IMR-90 (cell line): Measurements from ENCODE around the gene HSPA1A. TPM values are rescaled to one million over a fixed set of nuclear protein-coding genes. Genes with fewer than 3 reads are reported as not detected.

Experiments
- ATAC-seq: fragments of 200-7000 bp; cut with Tn5 transposase; 2 replicates; pipeline ENCODE4 v1.9.1; 2020; ENCODE audit warnings: low read depth, mild to moderate bottlenecking, moderate library complexity
- BruUV-seq: library from RNA; stranded (reverse); fragments of 400-500 nt; replicated peaks from 2 replicates; lab custom pipeline; 2021; lab: Mats Ljungman, UMichigan
- CTCF ChIA-PET: fragments of 300-600 bp; formaldehyde crosslinking; extraction: SDS; loops from one replicate; lab custom pipeline; 2021; ENCODE audit warnings: antibody characterized with exemption; lab: Yijun Ruan, JAX
- POLR2A ChIA-PET: fragments of 300-600 bp; sonication (Branson Sonifier 250); formaldehyde crosslinking; loops from one replicate; lab custom pipeline; 2022; ENCODE audit warnings: antibody characterized with exemption; ENCODE audit not compliant: unreplicated experiment; lab: Charles Lee
- DNase-seq: peaks from one replicate; pipeline ENCODE4 v3.0.0; 2013
- H2AFZ ChIP-seq: replicated peaks from 2 replicates; pipeline ENCODE3; 2013; ENCODE audit warnings: low read length, mild to moderate bottlenecking; ENCODE audit not compliant: poor library complexity
- H2AK5ac ChIP-seq: 2 replicates; pipeline ENCODE4 v1.6.1; 2013; ENCODE audit warnings: low read depth, low read length, inconsistent platforms
- H2AK9ac ChIP-seq: replicated peaks from 2 replicates; pipeline ENCODE3; 2013; ENCODE audit warnings: mild to moderate bottlenecking, low read depth, low read length, moderate library complexity; ENCODE audit not compliant: poor library complexity
- H2BK120ac ChIP-seq: 2 replicates; pipeline ENCODE4 v1.6.1; 2013; ENCODE audit warnings: low read depth, low read length, inconsistent platforms
- H2BK15ac ChIP-seq: 3 replicates; pipeline ENCODE4 v1.6.1; 2013; ENCODE audit warnings: low read depth, low read length, inconsistent platforms
- H2BK20ac ChIP-seq: 2 replicates; pipeline ENCODE4 v1.6.1; 2013; ENCODE audit warnings: low read depth, mild to moderate bottlenecking, inconsistent platforms, low read length, moderate library complexity
- H2BK5ac ChIP-seq: 2 replicates; pipeline ENCODE4 v1.6.1; 2013; ENCODE audit warnings: mild to moderate bottlenecking, low read depth, low read length, inconsistent platforms; ENCODE audit not compliant: poor library complexity, severe bottlenecking
- H3K14ac ChIP-seq: replicated peaks from 2 replicates; pipeline ENCODE4 v1.6.1; 2013; ENCODE audit warnings: low read depth, low read length, inconsistent platforms
- H3K18ac ChIP-seq: 2 replicates; pipeline ENCODE4 v1.6.1; 2013; ENCODE audit warnings: low read depth, low read length, control low read depth
- H3K23ac ChIP-seq: 2 replicates; pipeline ENCODE4 v1.6.1; 2013; ENCODE audit warnings: low read depth, low read length, inconsistent platforms
- H3K27ac ChIP-seq: 2 replicates; pipeline ENCODE4 v1.5.1; 2013; ENCODE audit warnings: mild to moderate bottlenecking, control low read depth, low read length; ENCODE audit not compliant: insufficient read depth
- H3K27me3 ChIP-seq: 2 replicates; pipeline ENCODE4 v1.6.1; 2013; ENCODE audit warnings: low read length; ENCODE audit not compliant: control insufficient read depth, insufficient read depth
- H3K36me3 ChIP-seq: 2 replicates; pipeline ENCODE4 v1.6.1; 2013; ENCODE audit warnings: low read length, mixed read lengths; ENCODE audit not compliant: control insufficient read depth, insufficient read depth
- H3K4ac ChIP-seq: 2 replicates; pipeline ENCODE4 v1.6.1; 2013; ENCODE audit warnings: low read depth, low read length, inconsistent platforms
- H3K4me1 ChIP-seq: 2 replicates; pipeline ENCODE4 v1.6.1; 2013; ENCODE audit warnings: low read length, mixed read lengths; ENCODE audit not compliant: control insufficient read depth, insufficient read depth
- H3K4me2 ChIP-seq: 2 replicates; pipeline ENCODE4 v1.6.1; 2013; ENCODE audit warnings: low read depth, mild to moderate bottlenecking, control low read depth, low read length, moderate library complexity
- H3K4me3 ChIP-seq: 2 replicates; pipeline ENCODE4 v1.5.1; 2013; ENCODE audit warnings: low read depth, mild to moderate bottlenecking, control low read depth, low read length, moderate library complexity; ENCODE audit not compliant: insufficient read depth
- H3K56ac ChIP-seq: 2 replicates; pipeline ENCODE4 v1.6.1; 2013; ENCODE audit warnings: low read length, inconsistent platforms; ENCODE audit not compliant: insufficient read depth; ENCODE audit errors: extremely low read depth
- H3K79me1 ChIP-seq, 2 experiments: 2 replicates each; pipeline ENCODE4 v1.6.1; 2013; ENCODE audit warnings: low read length in 2 of 2, inconsistent platforms in 1 of 2, low read depth in 1 of 2
- H3K9ac ChIP-seq: 2 replicates; pipeline ENCODE4 v1.6.1; 2013; ENCODE audit warnings: low read depth, low read length, control low read depth
- H3K9me1 ChIP-seq: 2 replicates; pipeline ENCODE4 v1.6.1; 2013; ENCODE audit warnings: low read length, inconsistent platforms; ENCODE audit not compliant: insufficient read depth
- H3K9me3 ChIP-seq: 2 replicates; pipeline ENCODE4 v1.6.1; 2013; ENCODE audit warnings: low read length; ENCODE audit not compliant: control insufficient read depth, insufficient read depth
- H4K20me1 ChIP-seq: 2 replicates; pipeline ENCODE4 v1.6.1; 2013; ENCODE audit warnings: low read length, inconsistent platforms; ENCODE audit not compliant: insufficient read depth
- H4K5ac ChIP-seq: 2 replicates; pipeline ENCODE4 v1.6.1; 2013; ENCODE audit warnings: mild to moderate bottlenecking, low read depth, low read length, control low read depth
- H4K8ac ChIP-seq, 2 experiments: 2 replicates each; pipeline ENCODE4 v1.6.1; 2013; ENCODE audit warnings: low read depth in 2 of 2, low read length in 2 of 2, control low read depth in 1 of 2, inconsistent platforms in 1 of 2
- H4K91ac ChIP-seq: 2 replicates; pipeline ENCODE4 v1.6.1; 2013; ENCODE audit warnings: low read depth, low read length, inconsistent platforms; ENCODE audit not compliant: insufficient read depth
- CEBPB ChIP-seq: IDR thresholded peaks from 2 replicates; pipeline ENCODE4 v1.6.1; 2012; ENCODE audit warnings: low read depth, low read length, improper control_type of control experiment
- CTCF ChIP-seq: conservative IDR thresholded peaks from 2 replicates; pipeline ENCODE4 v1.5.1; 2012; ENCODE audit warnings: mild to moderate bottlenecking, low read depth, low read length, improper control_type of control experiment
- MAFK ChIP-seq: IDR thresholded peaks from 2 replicates; pipeline ENCODE4 v1.6.1; 2012; ENCODE audit warnings: low read depth, low read length, improper control_type of control experiment
- MXI1 ChIP-seq: IDR thresholded peaks from 2 replicates; pipeline ENCODE4 v1.6.1; 2012; ENCODE audit warnings: low read depth, mild to moderate bottlenecking, low read length, moderate library complexity, borderline replicate concordance
- NFE2L2 ChIP-seq: fragments of 150-350 bp; IDR thresholded peaks from 2 replicates; pipeline ENCODE4 v1.6.1; 2016; ENCODE audit warnings: low read depth, mild to moderate bottlenecking, low read length
- RAD21 ChIP-seq: IDR thresholded peaks from 2 replicates; pipeline ENCODE4 v1.6.1; 2012; ENCODE audit warnings: low read length, improper control_type of control experiment
- RCOR1 ChIP-seq: IDR thresholded peaks from 2 replicates; pipeline ENCODE4 v1.6.1; 2012; ENCODE audit warnings: mild to moderate bottlenecking, low read length, improper control_type of control experiment; ENCODE audit not compliant: insufficient replicate concordance
- WGBS, 2 experiments: methylation state at CpG; one replicate each; pipeline versions ENCODE4 v1.1.5 to v1.1.7; 2013; ENCODE audit warnings: missing lambda C conversion rate in 2 of 2; ENCODE audit not compliant: insufficient read length in 1 of 2; ENCODE audit errors: extremely low coverage in 2 of 2; 5-methylcytosine and 5-hydroxymethylcytosine counted together
- dilution Hi-C: fragments of 300-500 bp; cut with HindIII; formaldehyde crosslinking; loops from one replicate; pipeline ENCODE4 v1.14.3; 2018; ENCODE audit warnings: low sequenced_read_pairs; ENCODE audit not compliant: unreplicated experiment
- in situ Hi-C: fragments of 300-500 bp; cut with MboI; formaldehyde crosslinking; loops from 3 replicates; pipeline ENCODE4 v1.14.3; 2019; ENCODE audit warnings: low sequenced_read_pairs, inconsistent platforms, mixed read lengths
- intact Hi-C: fragments of 100-400 bp; cut with micrococcal nuclease; formaldehyde crosslinking; loops from 2 replicates; pipeline ENCODE4 v1.10.0; 2022
- polyA plus RNA-seq, 3 experiments: library from polyadenylated mRNA; depleted of rRNA; stranded (reverse); fragments of >200 nt; gene quantifications; 2 replicates each; pipeline ENCODE4 v1.2.3, GENCODE V29; 2012; ENCODE audit warnings: low replicate concordance in 1 of 3
- total RNA-seq: library from RNA; depleted of rRNA; stranded (reverse); fragments of >200 nt; gene quantifications from 2 replicates; pipeline ENCODE4 v1.2.3, GENCODE V29; 2012
- TF ChIP-seq, protein P1 (sequence below): fragments of 150-350 bp; IDR thresholded peaks from 2 replicates; pipeline ENCODE4 v1.6.1; 2016; ENCODE audit warnings: low read depth, mild to moderate bottlenecking, low read length, moderate library complexity, borderline replicate concordance

HSPA1A gene
- total and polyA plus RNA-seq, 2 of the 4 experiments (the other 2 are of a cell fraction), result 94.6 to 95.3 TPM

GRCh38 chr6:31779908-31780307 is 35.4 kb upstream of the HSPA1A start:
- peaks cover 59% of the 10 kb centered on the region for H3K36me3 ChIP-seq
- H4K8ac ChIP-seq, result no peak overlapping the region
- no peaks in the 10 kb centered on the region for H4K20me1 ChIP-seq
- H2BK5ac ChIP-seq, result no peak overlapping the region
- 0 out of 2 replicates have a peak, but pooled peaks cover 8% of the 10 kb centered on the region for H3K9me1 ChIP-seq
- ATAC-seq, result no peak
- no peak overlapping the region for H3K27ac ChIP-seq
- intact Hi-C loops, result no loop called here
- no peak overlapping the region for H3K4me3 ChIP-seq
- H4K5ac ChIP-seq, result no peak overlapping the region
- in situ Hi-C loops, result no loop called here
- no peak overlapping the region for H3K18ac ChIP-seq
- H4K91ac ChIP-seq, result no peak overlapping the region
- no peaks in the 10 kb centered on the region for H3K9me3 ChIP-seq
- no peak overlapping the region for H2BK20ac ChIP-seq
- dilution Hi-C loops, result no loop called here
- H2AK5ac ChIP-seq, result no peak overlapping the region
- H3K4me1 ChIP-seq, result peaks cover 10% of the 10 kb centered on the region
- no peak overlapping the region for H3K14ac ChIP-seq
- no peak overlapping the region for H3K9ac ChIP-seq
- H2BK15ac ChIP-seq, result no peak overlapping the region
- CTCF ChIA-PET, result no interaction called here
- H2BK120ac ChIP-seq, result no peak overlapping the region
- H2AFZ ChIP-seq, result no peak overlapping the region
- no peak for TF ChIP-seq CEBPB
- no peak for TF ChIP-seq RCOR1
- TF ChIP-seq RAD21, result no peak
- TF ChIP-seq, protein P1, sequence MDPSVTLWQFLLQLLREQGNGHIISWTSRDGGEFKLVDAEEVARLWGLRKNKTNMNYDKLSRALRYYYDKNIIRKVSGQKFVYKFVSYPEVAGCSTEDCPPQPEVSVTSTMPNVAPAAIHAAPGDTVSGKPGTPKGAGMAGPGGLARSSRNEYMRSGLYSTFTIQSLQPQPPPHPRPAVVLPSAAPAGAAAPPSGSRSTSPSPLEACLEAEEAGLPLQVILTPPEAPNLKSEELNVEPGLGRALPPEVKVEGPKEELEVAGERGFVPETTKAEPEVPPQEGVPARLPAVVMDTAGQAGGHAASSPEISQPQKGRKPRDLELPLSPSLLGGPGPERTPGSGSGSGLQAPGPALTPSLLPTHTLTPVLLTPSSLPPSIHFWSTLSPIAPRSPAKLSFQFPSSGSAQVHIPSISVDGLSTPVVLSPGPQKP, result no peak
- no peak for TF ChIP-seq CTCF
- TF ChIP-seq MXI1, result no peak
- TF ChIP-seq MAFK, result no peak
- TF ChIP-seq NFE2L2, result no peak
- BruUV-seq, result no TSS peak
- no peak overlapping the region for H3K56ac ChIP-seq
- H3K79me1 ChIP-seq, result 0 out of 4 replicates have a peak, but pooled peaks cover 0 to 6% of the 10 kb centered on the region in 2 experiments
- no peak overlapping the region for H3K4me2 ChIP-seq
- no peaks in the 10 kb centered on the region for H3K27me3 ChIP-seq
- no peak overlapping the region for H3K4ac ChIP-seq
- no peak for DNase-seq
- no peak overlapping the region for H3K23ac ChIP-seq
- POLR2A ChIA-PET, result no interaction called here
- WGBS, 2 experiments, result 95% methylated on average over 4 of the region's 10 CpGs; no CpG with 5 or more reads in 1 of the 2 experiments
- no peak overlapping the region for H2AK9ac ChIP-seq
